K562 treated with DMSO at 1 percent for 4 hours (cell line): Measurements from ENCODE around the gene C10orf120. TPM values are rescaled to one million over a fixed set of nuclear protein-coding genes. Genes with fewer than 3 reads are reported as not detected.

Experiments used
- total RNA-seq: library from RNA; unstranded; fragments of 300-600 nt; gene quantifications from 2 replicates; pipeline ENCODE4 v1.2.3, GENCODE V29; 2022; ENCODE audit not compliant: insufficient read depth

The C10orf120 gene
- total RNA-seq: not detected in 2 replicates

DNA sequence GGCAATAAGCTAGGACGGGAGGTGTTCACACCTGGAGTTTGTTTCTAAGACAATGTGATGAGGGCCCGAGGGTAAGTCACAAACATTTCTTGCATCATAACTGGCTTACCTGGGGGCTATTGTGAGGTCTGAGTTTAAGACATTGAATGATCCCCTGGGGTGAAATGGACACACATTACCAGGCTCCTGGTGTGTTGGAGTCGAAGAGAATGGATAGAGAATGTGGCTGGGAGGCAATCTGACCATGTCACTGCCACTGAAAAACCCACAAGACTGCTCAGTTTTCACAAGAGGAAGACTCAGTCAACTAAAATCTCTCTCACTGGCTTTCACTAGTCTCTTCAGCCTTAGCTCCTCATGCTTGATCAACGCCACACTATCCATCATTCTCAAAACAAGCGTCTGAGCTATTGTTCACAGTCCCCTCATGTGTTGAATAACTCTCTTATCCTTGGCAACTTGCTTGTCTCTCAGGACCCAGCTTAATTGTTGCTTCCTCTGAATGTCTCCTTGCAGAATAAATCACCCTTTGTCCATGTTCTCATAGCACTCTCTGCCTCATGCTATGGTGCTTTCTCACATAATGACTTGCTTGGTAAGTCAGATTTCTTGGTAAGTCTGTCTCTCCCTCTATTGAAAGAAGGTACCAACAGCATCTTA is at the start of gene C10orf120:
Gene C10orf120 (minus strand): TSS at position 51 of the 660 bp plus-strand sequence. CDS start 56 bp downstream, outside the sequence.

Other genes with a start within 250 kb of the C10orf120 start
- not detected in 2 replicates for gene ARMS2, start 245.2 kb downstream of the C10orf120 start, total RNA-seq
- not detected in 2 replicates for gene HTRA1, start 238.3 kb downstream of the C10orf120 start, total RNA-seq
- not detected in 2 replicates for gene DMBT1, start 139.1 kb downstream of the C10orf120 start, total RNA-seq
- 0.56 and 0.92 TPM in 2 replicates for gene CUZD1, start 146.0 kb upstream of the C10orf120 start, total RNA-seq
- 10.9 TPM in 1 of 2 replicates, not detected in the other for gene FAM24B, start 179.7 kb upstream of the C10orf120 start, total RNA-seq
- gene FAM24A, start 210.8 kb upstream of the C10orf120 start, total RNA-seq: not detected in 2 replicates